NCI-H2196 (cell line): ENCODE data around the gene PDXDC1.
"Not testable (repeated sequence)": the region's sequence is repeated elsewhere in the genome, so short reads cannot be mapped to it uniquely, and the experiment has no call there.

ENCODE experiments used
- DNase-seq: peaks from one replicate; lab custom pipeline; 2025; ENCODE audit not compliant: unreplicated experiment; lab: John Stamatoyannopoulos, UW

PDXDC1 gene

GRCh38 chr16:14971621-14972228 is 3.1 kb upstream of the PDXDC1 start:
- not testable (repeated sequence) for DNase-seq

GRCh38 chr16:14973785-14974322 is 972 bp upstream of the PDXDC1 start:
- DNase-seq: not testable (repeated sequence)

GRCh38 chr16:14974331-14974655 is 533 bp upstream of the PDXDC1 start:
- not testable (repeated sequence) for DNase-seq

- DNase-seq: not testable (repeated sequence)
These were observed 780 bp downstream of the PDXDC1 start for GRCh38 chr16:14975418-14976194.

GRCh38 chr16:14976971-14977736 is 2.3 kb downstream of the PDXDC1 start:
- DNase-seq: not testable (repeated sequence)

- not testable (repeated sequence) for DNase-seq
These were observed 3.5 kb downstream of the PDXDC1 start for GRCh38 chr16:14978281-14978680.

GRCh38 chr16:14978908-14979307 is 4.1 kb downstream of the PDXDC1 start:
- DNase-seq: not testable (repeated sequence)

GRCh38 chr16:14981234-14981633 is 6.4 kb downstream of the PDXDC1 start:
- not testable (repeated sequence) for DNase-seq

- not testable (repeated sequence) for DNase-seq
These were observed 7.7 kb downstream of the PDXDC1 start for GRCh38 chr16:14982521-14982920.

- not testable (repeated sequence) for DNase-seq
These were observed 13.3 kb downstream of the PDXDC1 start for GRCh38 chr16:14988092-14988491.

- DNase-seq: not testable (repeated sequence)
These were observed 13.9 kb downstream of the PDXDC1 start for GRCh38 chr16:14988661-14989191.

GRCh38 chr16:14989291-14990281 is 14.8 kb downstream of the PDXDC1 start:
- not testable (repeated sequence) for DNase-seq

- DNase-seq: not testable (repeated sequence)
These were observed 18.7 kb downstream of the PDXDC1 start for GRCh38 chr16:14993277-14994151.

- not testable (repeated sequence) for DNase-seq
These were observed 21.9 kb downstream of the PDXDC1 start for GRCh38 chr16:14996702-14997101.

- not testable (repeated sequence) for DNase-seq
These were observed 23.5 kb downstream of the PDXDC1 start for GRCh38 chr16:14998300-14998699.

GRCh38 chr16:14999845-15000244 is 25.0 kb downstream of the PDXDC1 start:
- not testable (repeated sequence) for DNase-seq

GRCh38 chr16:15002448-15002847 is 27.6 kb downstream of the PDXDC1 start:
- not testable (repeated sequence) for DNase-seq

- not testable (repeated sequence) for DNase-seq
These were observed 30.7 kb downstream of the PDXDC1 start for GRCh38 chr16:15005357-15006132.
